HG03095 (cell line): Measurements from ENCODE around the gene IGIP.

Experiments used
- ATAC-seq: cut with Tn5 transposase; IDR thresholded peaks from one replicate; pipeline ENCODE4 v1.9.1; 2021; ENCODE audit warnings: moderate library complexity; ENCODE audit not compliant: unreplicated experiment

The IGIP gene

DNA sequence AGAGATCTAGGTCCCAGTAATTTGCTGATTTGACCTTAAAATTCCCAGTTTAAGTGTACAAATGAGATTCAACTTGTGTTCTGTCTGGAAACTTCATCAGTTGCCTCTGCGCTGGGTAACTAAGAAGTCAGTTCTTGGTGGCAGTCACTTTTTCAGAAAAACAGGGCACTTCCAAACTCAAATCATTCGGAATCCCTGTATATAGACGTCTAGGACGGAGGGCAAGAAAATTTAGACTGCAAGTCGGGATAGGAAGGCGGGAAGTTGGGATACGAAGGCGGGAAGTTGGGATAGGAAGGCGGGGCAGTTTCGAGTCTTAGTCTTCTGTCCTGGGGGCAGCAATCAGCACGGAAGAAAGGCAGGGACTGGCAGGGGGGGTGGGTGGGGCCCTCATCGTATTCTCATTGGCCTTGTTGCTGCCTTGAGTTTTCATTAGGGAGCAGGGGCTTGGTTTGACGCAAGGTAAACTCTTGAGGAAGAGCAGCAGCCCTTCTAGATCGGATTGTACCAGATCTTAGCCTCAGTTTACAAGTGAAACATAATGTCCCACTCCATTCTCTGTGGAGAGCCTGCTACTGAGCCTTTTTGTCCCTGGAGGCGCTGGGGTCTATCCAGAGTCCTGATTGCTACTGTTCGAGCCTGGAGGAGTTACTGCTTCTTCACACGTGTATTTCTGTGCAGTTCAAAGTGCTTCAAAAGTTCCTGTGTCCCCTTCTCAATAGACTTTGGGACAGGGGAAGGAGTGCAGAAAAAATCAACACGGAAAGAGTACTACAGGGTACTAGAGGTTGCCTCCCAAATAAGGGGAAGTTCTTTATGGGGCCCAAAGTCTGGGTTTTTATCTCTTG is 14.5 kb upstream of the IGIP start:
- no peak for ATAC-seq

GRCh38 chr5:140111859-140112551 is 13.7 kb upstream of the IGIP start:
- no peak for ATAC-seq

DNA sequence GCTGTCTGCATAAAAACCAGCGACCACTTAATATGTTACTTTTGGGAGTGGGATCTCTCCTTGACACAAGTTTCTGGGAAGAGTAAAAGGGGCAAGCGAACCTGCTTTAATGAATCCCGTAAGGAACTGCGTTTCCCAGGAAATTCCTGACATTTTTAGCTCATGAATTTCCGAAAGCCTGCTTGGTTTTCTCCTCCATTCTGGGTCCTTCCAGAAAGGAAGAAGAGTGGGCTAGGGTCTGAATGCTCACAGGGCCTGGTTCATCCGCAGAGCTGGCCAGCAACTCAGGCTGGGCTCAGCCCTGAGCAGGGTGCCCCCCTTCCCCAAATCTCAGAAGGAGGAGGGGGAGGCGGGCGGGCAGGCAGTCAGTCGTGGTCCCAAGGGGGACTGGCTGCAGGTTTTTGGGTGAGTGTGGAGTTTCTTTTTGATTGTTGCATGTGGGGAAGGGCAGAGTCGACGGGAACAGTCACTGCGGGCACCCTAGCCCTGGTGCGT is 13.0 kb upstream of the IGIP start:
- ATAC-seq: no peak

DNA sequence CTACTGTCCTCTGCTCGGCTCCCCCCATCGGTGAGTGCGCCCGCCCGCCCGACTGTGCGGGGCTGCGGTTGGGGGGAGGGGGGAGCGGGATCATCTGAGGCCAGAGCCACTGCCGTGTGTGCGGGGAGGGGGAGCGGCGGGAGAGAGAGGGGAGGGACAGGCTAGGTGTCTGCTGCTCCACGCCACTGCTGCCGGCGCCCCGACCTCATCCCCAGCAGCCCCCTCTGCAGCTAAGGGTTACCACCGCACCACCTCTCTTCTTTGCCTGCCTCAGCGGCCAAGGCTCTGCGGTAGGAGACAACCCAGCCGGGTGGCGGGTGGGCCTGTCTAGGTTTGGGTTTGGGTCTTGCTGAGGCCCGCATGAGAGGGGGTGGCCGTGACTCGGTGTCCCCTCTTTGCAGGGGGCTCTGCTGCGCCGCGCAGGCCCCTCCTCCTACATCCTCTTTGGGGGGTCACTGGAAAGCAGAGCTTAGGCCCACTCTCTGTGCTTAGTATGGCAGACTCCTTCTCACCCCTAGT is 12.5 kb upstream of the IGIP start:
- ATAC-seq: no peak

DNA sequence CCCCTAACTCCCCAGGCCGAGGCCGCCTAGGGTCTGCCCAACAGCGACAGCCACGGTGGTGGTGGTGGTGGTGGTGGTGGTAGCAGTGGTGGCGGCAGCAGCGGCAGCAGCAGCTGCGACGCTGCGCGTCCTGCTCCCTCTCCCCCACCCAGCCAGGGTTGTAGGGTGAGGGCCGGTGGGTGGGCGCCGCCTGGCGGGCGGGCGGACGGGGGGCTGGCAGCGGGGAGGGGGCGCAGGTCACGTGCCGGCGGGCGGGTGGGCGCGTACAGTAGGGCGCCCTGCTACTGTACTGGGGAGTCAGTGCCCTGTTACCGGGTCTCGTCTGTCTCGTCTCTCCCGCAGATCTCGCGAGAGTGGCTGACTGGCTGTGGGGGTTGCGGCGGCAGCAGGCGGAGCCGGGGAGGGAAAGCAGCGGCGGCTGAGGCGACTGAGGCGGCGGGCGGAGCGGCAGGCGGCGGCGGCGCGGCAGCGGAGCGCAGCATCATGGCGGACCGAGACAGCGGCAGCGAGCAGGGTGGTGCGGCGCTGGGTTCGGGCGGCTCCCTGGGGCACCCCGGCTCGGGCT is 12.0 kb upstream of the IGIP start, which contains the start of gene PURA:
PURA (plus strand) TSS at position 411 of the 565 bp plus-strand sequence; CDS start at position 484, 73 bp downstream.
- peak; percentile 83 for ATAC-seq

GRCh38 chr5:140114341-140115185 is 11.2 kb upstream of the IGIP start:
- ATAC-seq: peak; percentile 34

GRCh38 chr5:140115186-140115500 is 10.6 kb upstream of the IGIP start:
- ATAC-seq: no peak

- ATAC-seq: no peak
Observed at GRCh38 chr5:140116716-140117115, 9.0 kb upstream of the IGIP start.

GRCh38 chr5:140117523-140117922 is 8.2 kb upstream of the IGIP start:
- no peak for ATAC-seq

DNA sequence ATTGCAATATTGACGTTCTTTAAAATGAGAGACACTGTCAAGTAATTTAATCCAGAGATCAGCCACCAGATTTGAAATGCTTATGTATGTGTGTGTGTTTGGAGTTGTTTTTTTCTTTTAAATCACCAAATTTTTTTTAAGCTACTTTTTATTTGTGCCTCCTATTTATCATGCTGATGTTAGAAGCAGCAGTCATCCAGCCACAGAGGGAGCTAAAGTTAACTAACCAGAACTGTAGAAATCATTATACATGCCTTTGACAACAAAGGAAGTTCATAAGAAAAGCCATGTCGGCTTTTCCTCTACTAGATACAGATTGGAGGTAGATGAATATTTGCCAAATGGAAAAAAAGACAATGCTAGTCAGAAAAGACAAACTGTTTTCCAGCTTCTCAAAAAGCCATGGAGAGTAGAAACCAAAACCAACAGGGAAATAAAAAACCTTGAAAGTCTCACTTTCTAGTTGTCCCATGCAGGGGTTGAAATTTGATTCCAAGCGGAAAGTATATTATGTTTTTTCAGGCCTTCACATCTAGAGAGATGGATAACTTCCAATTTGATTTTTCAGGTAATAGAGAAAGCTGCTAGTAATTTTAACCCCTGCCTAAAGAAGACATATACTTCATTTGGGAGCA is 7.3 kb upstream of the IGIP start:
- ATAC-seq: no peak

DNA sequence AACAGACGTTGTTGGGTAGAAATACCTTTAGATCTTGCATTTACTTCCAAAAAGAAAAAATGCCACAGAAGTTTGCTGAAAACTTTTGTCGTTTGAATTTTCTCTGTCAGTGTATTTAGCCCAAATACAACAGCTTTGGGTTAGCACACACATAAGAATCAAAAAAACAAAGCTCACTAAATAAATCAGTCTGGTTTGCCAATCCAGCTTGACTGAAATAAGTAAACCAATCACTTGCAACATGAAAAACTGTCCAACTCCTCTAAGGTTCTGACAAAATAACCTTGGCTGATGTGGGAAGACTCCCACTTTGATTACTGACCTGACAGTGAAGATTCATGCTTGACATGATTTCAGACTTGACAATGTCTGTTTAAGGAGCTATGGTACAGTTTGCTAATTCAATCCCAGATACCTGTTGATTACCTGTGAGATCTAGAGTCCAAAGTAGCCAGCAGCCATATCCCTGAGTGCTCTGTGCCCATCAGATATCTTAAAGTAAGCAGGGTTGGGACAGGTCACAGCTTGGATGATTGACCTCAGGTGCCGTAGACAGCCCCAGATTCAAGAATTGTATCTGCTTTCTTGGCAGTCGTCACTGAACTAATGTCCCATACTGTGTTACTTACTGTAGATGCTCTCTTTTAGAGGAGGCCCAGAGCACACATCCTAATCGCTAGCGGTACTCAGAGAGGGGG is 727 bp downstream of the IGIP start:
- no peak for ATAC-seq

GRCh38 chr5:140128376-140128775 is 2.6 kb downstream of the IGIP start:
- no peak for ATAC-seq

- no peak for ATAC-seq
Observed at GRCh38 chr5:140130949-140131733, 5.4 kb downstream of the IGIP start.

- no peak for ATAC-seq
Observed at GRCh38 chr5:140131967-140132409, 6.3 kb downstream of the IGIP start.

GRCh38 chr5:140133514-140134167 is 7.9 kb downstream of the IGIP start:
- no peak for ATAC-seq

DNA sequence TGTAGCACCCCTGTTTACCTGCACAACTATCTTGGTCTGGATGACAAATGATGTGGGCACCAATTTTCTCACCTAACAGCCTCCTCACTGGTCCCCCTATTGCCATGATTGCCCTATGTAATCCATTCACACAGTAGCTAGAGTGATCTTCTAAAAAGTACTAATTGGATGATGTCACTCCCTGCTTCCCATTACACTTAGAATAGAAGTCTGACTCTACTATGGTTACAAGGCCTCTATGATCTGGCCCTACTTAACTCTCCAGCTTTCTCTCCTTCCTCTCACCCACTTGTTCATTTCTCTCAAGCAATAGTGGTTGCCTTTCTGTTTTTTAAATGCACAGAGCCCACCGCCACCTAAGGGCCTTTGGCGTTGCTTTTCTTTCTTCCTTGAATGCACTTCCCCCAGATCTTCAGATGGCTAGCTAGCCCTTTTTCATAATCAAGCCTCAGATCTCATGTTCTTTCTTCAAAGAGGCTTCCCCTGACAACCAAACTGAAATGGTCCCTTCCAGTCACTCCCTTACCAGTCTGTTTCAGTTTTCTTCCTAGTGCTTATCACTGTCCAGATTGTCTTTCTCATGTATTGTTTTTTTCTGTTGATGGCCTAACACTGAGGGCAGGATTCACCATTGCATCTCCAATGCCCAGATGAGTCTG is 8.7 kb downstream of the IGIP start:
- ATAC-seq: no peak

- no peak for ATAC-seq
Observed at GRCh38 chr5:140135127-140135526, 9.4 kb downstream of the IGIP start.

DNA sequence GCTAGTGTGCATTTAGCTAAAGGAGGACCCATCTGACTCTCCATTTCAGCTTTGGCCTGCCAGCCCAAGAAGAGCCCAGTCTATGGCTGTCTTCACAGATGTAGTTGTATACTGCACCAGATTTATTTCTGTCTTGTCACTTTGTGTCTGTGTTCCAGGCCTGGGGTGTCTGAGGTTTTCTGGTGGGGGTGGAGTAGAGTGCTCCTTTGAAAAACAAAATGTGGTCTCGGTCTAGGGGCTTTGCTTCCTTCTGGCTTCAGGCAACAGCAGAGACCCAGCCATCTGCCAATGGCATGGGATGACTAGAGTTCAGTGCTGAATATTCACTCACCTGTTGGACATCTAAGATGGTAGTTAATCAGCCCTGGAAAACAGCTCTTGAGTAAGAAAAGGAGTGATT is 10.9 kb downstream of the IGIP start:
- no peak for ATAC-seq
